ENCODE measurements around the gene UBE2D3. TPM values are rescaled to one million over a fixed set of nuclear protein-coding genes. Genes with fewer than 3 reads are reported as not detected.

UBE2D3 gene
- total RNA-seq, 4 donors from 2014 or later, result 345 to 432 (median 402) TPM

DNA sequence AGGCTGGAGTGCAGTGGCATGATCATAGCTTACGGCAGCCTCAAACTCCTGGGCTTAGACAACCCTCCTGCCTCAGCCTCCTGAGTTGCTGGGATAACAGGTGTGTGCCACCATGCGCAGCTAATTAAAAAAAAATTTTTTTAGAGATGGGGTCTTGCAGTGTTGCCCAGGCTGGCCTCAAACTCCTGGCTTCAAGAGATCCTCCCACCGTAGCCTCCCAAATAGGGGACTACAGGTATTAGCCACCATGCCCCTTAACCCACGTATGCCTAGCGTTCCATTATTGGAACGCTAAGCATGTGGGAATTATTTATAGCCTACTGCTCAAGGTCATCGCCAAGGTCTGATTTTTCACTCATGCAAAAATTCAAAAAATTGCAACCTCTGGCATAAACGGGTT, 20.3 kb upstream of the UBE2D3 start:
- H3K36me3 ChIP-seq, result peaks cover 0 to 7% of the 10 kb centered on the region in 2 donors
- no peaks in the 10 kb centered on the region for H3K9me3 ChIP-seq
- TF ChIP-seq CTCF (IDR thresholded peaks at IDR 0.05) (no peak), POLR2A (IDR thresholded peaks at IDR 0.05) (no peak), EP300 (IDR thresholded peaks at IDR 0.05) (no peak), POLR2AphosphoS5 (IDR thresholded peaks at IDR 0.05) (no peak)
- H3K27ac ChIP-seq, result no peak overlapping the region
- no peaks in the 10 kb centered on the region for H3K4me1 ChIP-seq
- WGBS, 2 donors (ENCODE audit: low coverage in 1 of 2), result 95 to 97% methylated on average over 6 of the region's 8 CpGs
- no peak for ATAC-seq
- H3K4me3 ChIP-seq, result no peak overlapping the region
- H3K27me3 ChIP-seq, result no peaks in the 10 kb centered on the region

- WGBS, 2 donors (ENCODE audit: low coverage in 1 of 2), result 88 to 100% methylated on average over 1 of the region's 1 CpG
- ATAC-seq, result no peak
- TF ChIP-seq EP300 (IDR thresholded peaks at IDR 0.05) (no peak), POLR2AphosphoS5 (IDR thresholded peaks at IDR 0.05) (no peak), POLR2A (IDR thresholded peaks at IDR 0.05) (no peak)
- Histone ChIP-seq H3K9me3 (no peaks in the 10 kb centered on the region), H3K4me3 (no peak overlapping the region), H3K27ac (no peak overlapping the region), H3K27me3 (no peaks in the 10 kb centered on the region), H3K36me3 (peaks cover 0 to 7% of the 10 kb centered on the region in 2 donors), H3K4me1 (no peaks in the 10 kb centered on the region)
These were observed 16.6 kb upstream of the UBE2D3 start for GRCh38 chr4:102843938-102844337.

DNA sequence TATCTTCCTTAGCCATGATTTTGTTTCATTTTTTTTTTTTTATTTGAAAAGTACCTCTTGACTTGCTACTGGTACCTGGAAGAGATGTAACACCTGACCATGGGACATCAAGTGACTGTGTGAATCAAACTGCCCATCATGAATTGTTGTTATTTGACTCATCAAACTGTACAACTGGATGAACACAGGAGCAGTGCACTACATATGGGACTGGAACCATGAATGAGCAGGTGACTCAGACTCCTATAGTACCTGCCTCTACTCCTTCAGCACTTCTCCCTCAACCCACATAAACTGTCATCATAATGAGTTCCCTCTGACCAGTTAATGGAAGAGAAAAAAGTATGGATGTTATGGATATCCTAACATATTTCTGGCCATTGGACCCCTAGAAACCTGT, 15.9 kb upstream of the UBE2D3 start:
- Histone ChIP-seq H3K27ac (no peak overlapping the region), H3K4me3 (no peak overlapping the region), H3K36me3 (peaks cover 0 to 7% of the 10 kb centered on the region in 2 donors), H3K9me3 (no peaks in the 10 kb centered on the region), H3K4me1 (no peaks in the 10 kb centered on the region), H3K27me3 (no peaks in the 10 kb centered on the region)
- no peak for ATAC-seq
- TF ChIP-seq EP300 (IDR thresholded peaks at IDR 0.05), result no peak
- TF ChIP-seq CTCF (IDR thresholded peaks at IDR 0.05), result no peak
- no peak for TF ChIP-seq POLR2A (IDR thresholded peaks at IDR 0.05)
- TF ChIP-seq POLR2AphosphoS5 (IDR thresholded peaks at IDR 0.05), result no peak

- Histone ChIP-seq H3K27ac (no peak overlapping the region), H3K9me3 (no peaks in the 10 kb centered on the region), H3K27me3 (no peaks in the 10 kb centered on the region), H3K4me3 (no peak overlapping the region), H3K36me3 (peaks cover 0 to 7% of the 10 kb centered on the region in 2 donors), H3K4me1 (no peaks in the 10 kb centered on the region)
- no peak for ATAC-seq
- no peak for TF ChIP-seq POLR2A (IDR thresholded peaks at IDR 0.05)
- TF ChIP-seq POLR2AphosphoS5 (IDR thresholded peaks at IDR 0.05), result no peak
- TF ChIP-seq EP300 (IDR thresholded peaks at IDR 0.05), result no peak
- no peak for TF ChIP-seq CTCF (IDR thresholded peaks at IDR 0.05)
- WGBS, 2 donors (ENCODE audit: low coverage in 1 of 2), result 82 to 100% methylated on average over 2 to 3 of the region's 3 CpGs
These were observed 15.0 kb upstream of the UBE2D3 start for GRCh38 chr4:102842367-102842766.

DNA sequence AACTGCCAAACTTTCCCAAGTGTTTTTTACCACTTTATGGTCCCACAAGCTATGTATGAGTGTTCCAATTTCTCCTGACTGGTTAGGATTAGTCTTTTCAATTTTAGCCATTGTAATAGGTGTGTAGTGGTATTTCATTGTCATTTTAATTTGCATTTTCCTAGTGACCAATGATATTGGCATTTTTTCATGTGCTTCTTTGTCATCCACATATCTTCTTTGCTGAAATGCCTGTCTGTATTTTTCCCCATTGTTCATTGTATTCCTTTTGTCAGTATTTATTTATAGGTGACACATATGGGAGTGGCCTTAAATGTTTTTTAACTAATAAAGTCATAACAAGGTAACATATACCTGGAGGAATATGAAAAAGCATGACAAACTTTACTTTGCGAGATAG, 9.2 kb upstream of the UBE2D3 start:
- Histone ChIP-seq H3K9me3 (no peaks in the 10 kb centered on the region), H3K36me3 (no peaks in the 10 kb centered on the region), H3K4me1 (no peaks in the 10 kb centered on the region), H3K27ac (no peak overlapping the region), H3K4me3 (no peak overlapping the region), H3K27me3 (no peaks in the 10 kb centered on the region)
- TF ChIP-seq EP300 (IDR thresholded peaks at IDR 0.05) (no peak), CTCF (IDR thresholded peaks at IDR 0.05) (no peak), POLR2A (IDR thresholded peaks at IDR 0.05) (no peak), POLR2AphosphoS5 (IDR thresholded peaks at IDR 0.05) (no peak)
- 83 to 88% methylated on average over 1 of the region's 1 CpG for WGBS, 2 donors (ENCODE audit: low coverage in 1 of 2)
- no peak for ATAC-seq

Data from gastroesophageal sphincter (tissue), 4 donors.